NCI-H2227 (cell line): ENCODE measurements around the gene SRRM5.
"Not testable (repeated sequence)": the region's sequence is repeated elsewhere in the genome, so short reads cannot be mapped to it uniquely, and the experiment has no call there.

Experiments used
- DNase-seq: peaks from one replicate; lab custom pipeline; 2025; ENCODE audit not compliant: unreplicated experiment; lab: John Stamatoyannopoulos, UW

Gene SRRM5

GRCh38 chr19:43591904-43592772 is 19.8 kb upstream of the SRRM5 start:
- no peak for DNase-seq

- DNase-seq, result no peak
Observed at GRCh38 chr19:43592800-43593350, 19.0 kb upstream of the SRRM5 start.

DNA sequence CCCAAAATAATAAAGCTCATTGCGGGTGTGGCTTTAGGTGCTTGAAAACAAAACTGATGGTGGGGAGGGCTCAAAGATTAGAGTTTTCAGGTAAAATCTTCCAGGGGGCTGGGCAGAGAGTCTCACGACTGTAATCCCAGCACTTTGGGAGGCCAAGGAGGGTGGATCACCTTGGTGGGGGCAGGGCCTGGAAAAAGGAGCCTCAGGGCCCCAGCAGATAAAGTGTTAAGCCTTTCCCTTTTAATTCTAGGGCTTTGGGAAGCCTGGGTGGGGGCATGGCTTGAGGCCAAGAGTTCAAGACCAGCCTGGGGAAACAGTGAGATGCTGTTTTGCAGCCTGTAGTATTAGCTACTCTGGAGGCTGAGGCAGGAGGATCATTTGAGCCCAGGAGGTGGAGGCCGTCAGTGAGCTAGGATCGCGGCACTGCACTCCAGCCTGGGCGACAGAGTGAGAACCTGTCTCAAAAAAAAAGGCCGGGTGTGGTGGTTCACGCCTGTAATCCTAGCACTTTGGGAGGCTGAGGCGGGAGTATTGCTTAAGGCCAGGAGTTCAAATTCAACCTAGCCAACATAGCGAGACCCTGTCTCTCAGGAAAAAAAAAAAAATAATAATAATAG is 17.7 kb upstream of the SRRM5 start:
- DNase-seq, result no peak

DNA sequence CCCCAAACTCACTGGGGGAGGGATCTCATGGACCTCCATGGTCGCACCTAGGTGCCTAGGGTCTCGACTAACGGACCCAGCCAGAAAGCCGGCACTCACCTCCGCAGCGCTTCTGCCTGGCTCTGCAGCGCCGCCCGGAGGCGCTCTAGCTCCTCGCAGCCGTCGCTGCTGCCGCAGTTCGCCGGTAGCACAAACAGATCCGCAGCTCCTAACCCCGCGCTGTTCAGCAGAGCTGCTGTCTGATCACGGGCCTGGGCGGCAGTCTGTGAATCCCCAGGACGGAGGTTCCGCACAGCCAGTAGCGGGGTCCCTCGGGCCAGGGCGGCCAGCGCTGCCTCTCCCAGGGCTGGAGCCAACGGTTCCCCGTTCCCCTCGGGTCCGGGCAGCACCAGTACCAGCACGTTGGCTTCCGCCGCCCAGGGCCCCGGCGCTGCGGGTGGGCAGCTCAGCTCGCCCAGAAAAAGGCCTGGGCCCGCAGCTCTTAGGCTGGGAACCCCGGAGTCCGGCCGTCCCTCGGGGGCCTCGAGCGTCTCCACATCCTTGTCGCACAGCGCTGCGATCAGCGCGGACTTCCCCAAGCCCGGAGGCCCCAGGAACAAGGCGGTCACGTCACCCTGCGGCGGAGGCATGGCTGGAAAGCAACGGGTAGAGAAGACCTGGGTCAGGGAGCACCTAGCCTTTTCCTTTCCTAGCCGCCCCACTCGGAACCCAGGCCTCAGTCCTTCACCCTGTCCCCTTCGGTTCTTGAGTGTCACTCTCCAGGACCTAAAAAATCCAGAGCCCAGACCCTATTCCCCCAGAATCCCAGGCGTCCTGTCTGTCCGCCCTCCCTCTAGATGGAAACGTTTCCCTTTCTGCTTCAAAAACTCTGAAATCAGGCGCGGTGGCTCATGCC is 16.9 kb upstream of the SRRM5 start:
- peak; percentile 75 for DNase-seq

DNA sequence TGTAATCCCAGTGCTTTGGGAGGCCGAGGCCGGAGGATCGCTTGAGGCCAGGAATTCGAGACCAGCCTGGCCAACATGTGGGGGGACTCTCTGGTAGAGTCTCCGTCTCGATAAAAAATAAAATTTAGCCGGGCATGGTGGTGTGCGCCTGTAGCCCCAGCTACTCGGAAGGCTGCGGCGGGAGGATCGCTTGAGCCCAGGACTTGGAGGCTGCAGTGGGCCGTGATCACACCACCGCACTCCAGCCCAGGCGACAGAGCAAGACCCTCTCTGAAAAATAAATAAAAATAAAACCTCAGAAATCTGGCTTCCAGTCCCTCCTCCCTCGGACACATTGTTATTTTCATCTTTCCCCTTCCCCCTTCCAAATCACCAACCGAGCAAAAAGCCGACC is 16.3 kb upstream of the SRRM5 start:
- no peak for DNase-seq

GRCh38 chr19:43595999-43596841 is 15.7 kb upstream of the SRRM5 start, which contains the start of the genes IRGQ and ZNF576:
Gene IRGQ, minus strand, starts transcription at chr19:43596134. Its CDS starts 796 bp downstream, at chr19:43595338.
Gene ZNF576, plus strand, starts transcription at chr19:43596595. Its CDS starts 514 bp downstream, at chr19:43597109.
- peak; percentile 99 for DNase-seq

- no peak for DNase-seq
Observed at GRCh38 chr19:43596842-43597461, 14.9 kb upstream of the SRRM5 start.

GRCh38 chr19:43597876-43598275 is 14.0 kb upstream of the SRRM5 start:
- DNase-seq, result no peak

GRCh38 chr19:43598445-43599240 is 13.2 kb upstream of the SRRM5 start:
- no peak for DNase-seq

DNA sequence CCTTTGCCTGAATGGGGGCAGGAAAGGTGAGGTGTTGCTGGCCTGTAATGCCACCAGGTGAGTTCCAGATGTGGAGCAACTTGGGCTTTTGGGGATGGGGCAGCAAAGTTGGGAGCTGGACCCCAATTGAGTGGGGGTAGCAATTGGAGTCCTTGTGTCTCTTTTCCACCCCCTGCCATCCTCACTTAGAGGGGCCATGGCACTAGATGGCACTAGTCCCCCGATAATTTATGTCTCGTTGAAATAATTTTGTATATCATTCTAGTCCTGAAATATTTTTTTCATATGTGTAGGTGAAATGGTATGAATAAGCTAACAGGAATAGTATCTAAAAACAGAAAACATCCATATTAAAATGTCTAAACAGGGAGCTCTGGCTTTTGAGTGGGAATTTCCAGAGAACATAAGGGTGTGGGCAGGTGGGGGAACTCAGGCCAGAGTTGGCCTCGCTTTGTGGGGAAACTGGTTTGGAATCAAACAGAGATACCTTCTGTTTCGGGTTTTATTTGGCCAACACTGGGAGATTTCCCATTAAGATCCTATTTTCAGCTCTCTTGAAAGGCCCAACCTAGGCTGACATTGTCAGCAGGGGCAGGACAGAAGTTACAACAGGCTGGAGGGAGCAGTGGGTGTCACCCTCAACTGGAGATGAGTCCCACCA is 12.1 kb upstream of the SRRM5 start:
- no peak for DNase-seq

DNA sequence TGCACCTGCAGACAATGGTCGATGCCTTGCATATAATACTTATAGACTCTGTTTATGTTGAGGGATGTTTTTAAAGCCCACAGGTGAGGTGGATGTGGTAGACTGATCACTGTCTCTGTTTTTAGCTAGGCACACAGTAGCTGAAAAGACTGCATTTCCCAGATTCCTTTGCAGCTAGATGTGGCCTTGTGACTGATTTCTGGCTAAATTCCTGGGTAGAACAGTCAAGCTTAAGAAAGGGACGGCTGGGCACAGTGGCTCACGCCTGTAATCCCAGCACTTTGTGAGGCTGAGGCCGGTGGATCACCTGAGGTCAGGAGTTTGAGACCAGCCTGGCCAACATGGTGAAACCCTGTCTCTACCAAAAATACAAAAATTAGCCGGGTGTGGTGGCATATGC is 11.6 kb upstream of the SRRM5 start:
- not testable (repeated sequence) for DNase-seq

GRCh38 chr19:43605875-43606568 is 5.9 kb upstream of the SRRM5 start:
- peak; percentile 30 for DNase-seq

- DNase-seq, result no peak
Observed at GRCh38 chr19:43606569-43607229, 5.2 kb upstream of the SRRM5 start.

- no peak for DNase-seq
Observed at GRCh38 chr19:43607238-43608205, 4.4 kb upstream of the SRRM5 start.

DNA sequence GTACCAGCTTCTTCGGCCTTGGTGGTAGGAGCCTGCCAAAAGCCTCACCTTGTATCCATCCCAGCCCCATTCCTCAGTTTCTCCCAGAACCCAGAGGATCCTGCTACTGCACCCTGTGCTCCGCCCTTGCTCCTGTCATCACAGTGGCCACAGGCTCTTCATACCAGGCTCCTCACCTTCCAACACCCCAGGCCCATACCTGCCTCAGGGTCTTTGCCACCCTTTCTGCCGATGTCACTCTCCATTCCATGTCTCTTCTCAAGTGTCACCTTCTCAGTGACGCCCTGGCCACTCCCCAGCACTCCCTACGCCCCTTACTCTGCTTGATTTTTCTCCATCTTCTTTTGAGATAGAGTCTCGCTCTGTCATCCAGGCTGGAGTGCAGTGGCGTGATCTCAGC is 2.0 kb upstream of the SRRM5 start:
- DNase-seq, result no peak

DNA sequence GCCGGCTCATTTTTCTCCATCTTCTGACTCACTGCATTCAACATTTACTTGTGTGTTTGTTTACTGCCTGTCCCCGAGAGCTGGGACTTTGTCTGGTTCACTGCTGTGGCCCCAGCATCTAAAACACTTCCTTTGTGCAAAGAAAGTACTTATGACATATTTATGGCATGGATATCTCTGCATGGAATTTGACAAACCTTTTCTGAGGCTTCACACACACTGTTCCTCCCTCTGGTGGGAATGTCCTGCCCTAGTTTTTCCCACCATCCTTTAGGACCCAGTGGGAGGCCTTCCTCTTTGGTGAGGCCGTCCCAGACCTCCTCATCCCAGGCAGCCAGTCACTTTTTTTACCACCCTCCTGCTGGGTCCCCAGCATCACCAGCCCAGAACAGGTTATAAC is 1.4 kb upstream of the SRRM5 start:
- no peak for DNase-seq
